Mammary epithelial cell (primary cell): ENCODE results near the gene TMEM229B.

Experiments
- EZH2 ChIP-seq: IDR thresholded peaks from 2 replicates; pipeline ENCODE4 v1.6.1; 2012; ENCODE audit warnings: low read length, inconsistent platforms, borderline replicate concordance
- TF ChIP-seq, protein P1 (sequence below), 2 donors: IDR thresholded peaks in 1 of 2; conservative IDR thresholded peaks in 1 of 2; 2 replicates each; pipeline ENCODE4 v1.5.1; 2011 to 2012; ENCODE audit warnings: inconsistent platforms in 2 of 2, low read length in 2 of 2, mild to moderate bottlenecking in 2 of 2, control low read depth in 1 of 2, low read depth in 1 of 2; ENCODE audit not compliant: insufficient read depth in 1 of 2; ENCODE audit errors: extremely low read depth in 1 of 2

DNA sequence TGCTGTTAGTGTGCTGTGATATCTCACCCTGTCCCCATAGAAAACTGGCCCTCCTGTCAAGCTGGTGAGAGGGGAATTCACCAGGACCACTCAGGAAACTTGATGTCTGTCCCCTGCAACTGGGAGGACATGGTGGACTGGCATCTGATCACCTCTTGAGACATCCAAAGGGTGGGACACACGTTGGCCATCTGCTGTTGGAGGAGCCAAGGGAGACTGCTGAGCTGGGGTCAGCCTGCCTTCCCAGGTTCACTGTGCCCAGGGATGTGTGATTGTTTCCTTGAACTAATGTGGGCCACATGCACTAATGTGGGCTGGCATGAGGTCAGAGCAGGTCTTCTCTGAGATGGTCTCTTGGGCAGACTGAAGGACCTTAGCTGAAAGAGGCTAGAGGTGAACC, 16.7 kb upstream of the TMEM229B start:
- TF ChIP-seq, protein P1, sequence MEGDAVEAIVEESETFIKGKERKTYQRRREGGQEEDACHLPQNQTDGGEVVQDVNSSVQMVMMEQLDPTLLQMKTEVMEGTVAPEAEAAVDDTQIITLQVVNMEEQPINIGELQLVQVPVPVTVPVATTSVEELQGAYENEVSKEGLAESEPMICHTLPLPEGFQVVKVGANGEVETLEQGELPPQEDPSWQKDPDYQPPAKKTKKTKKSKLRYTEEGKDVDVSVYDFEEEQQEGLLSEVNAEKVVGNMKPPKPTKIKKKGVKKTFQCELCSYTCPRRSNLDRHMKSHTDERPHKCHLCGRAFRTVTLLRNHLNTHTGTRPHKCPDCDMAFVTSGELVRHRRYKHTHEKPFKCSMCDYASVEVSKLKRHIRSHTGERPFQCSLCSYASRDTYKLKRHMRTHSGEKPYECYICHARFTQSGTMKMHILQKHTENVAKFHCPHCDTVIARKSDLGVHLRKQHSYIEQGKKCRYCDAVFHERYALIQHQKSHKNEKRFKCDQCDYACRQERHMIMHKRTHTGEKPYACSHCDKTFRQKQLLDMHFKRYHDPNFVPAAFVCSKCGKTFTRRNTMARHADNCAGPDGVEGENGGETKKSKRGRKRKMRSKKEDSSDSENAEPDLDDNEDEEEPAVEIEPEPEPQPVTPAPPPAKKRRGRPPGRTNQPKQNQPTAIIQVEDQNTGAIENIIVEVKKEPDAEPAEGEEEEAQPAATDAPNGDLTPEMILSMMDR (conservative IDR thresholded peaks at IDR 0.05 in 1 of 2, IDR thresholded peaks at IDR 0.05 in 1 of 2; ENCODE audit: extremely low read depth in 1 of 2, insufficient read depth in 1 of 2, low read depth in 1 of 2, low read length in 2 of 2), result no peak
- no peak for TF ChIP-seq EZH2
